Suprapubic skin (tissue), 4 donors: Measurements from ENCODE around the gene PHRF1. TPM values are rescaled to one million over a fixed set of nuclear protein-coding genes. Genes with fewer than 3 reads are reported as not detected.

Experiments
- DNase-seq, 2 donors: peaks; one replicate each; pipeline ENCODE4 v3.0.0-alpha.2; 2019; ENCODE audit warnings: low spot score in 2 of 2
- H3K27ac ChIP-seq: fragments of 200-600 bp; sonication (generic); one replicate; pipeline ENCODE4 v1.5.1; 2019
- H3K27me3 ChIP-seq: fragments of 200-600 bp; sonication (generic); one replicate; pipeline ENCODE4 v1.5.1; 2019
- H3K36me3 ChIP-seq: fragments of 200-600 bp; sonication (generic); one replicate; pipeline ENCODE4 v1.5.1; 2019
- H3K4me1 ChIP-seq: fragments of 200-600 bp; sonication (generic); one replicate; pipeline ENCODE4 v1.5.1; 2019
- H3K4me3 ChIP-seq: fragments of 200-600 bp; sonication (generic); one replicate; pipeline ENCODE4 v1.5.1; 2019; ENCODE audit warnings: mild to moderate bottlenecking
- H3K9me3 ChIP-seq: fragments of 200-600 bp; sonication (generic); one replicate; pipeline ENCODE4 v1.5.1; 2019
- EP300 ChIP-seq: sonication (generic); formaldehyde crosslinking; IDR thresholded peaks from one replicate; pipeline ENCODE4 v1.6.1; 2017; ENCODE audit warnings: antibody characterized with exemption
- POLR2A ChIP-seq, 2 donors: fragments of 450-650 bp; IDR thresholded peaks; one replicate each; pipeline ENCODE4 v1.6.1; 2017; ENCODE audit warnings: antibody characterized with exemption in 2 of 2, mild to moderate bottlenecking in 2 of 2, moderate library complexity in 2 of 2
- POLR2AphosphoS5 ChIP-seq, 3 donors: sonication (generic); formaldehyde crosslinking; IDR thresholded peaks; one replicate each; pipeline ENCODE4 v1.6.1; 2017; ENCODE audit warnings: antibody characterized with exemption in 3 of 3
- WGBS: methylation state at CpG from one replicate; pipeline ENCODE4 v1.1.5; 2018; 5-methylcytosine and 5-hydroxymethylcytosine counted together
- total RNA-seq, 4 donors: library from RNA; depleted of rRNA; stranded (reverse); fragments of >200 nt; gene quantifications; one replicate each; pipeline ENCODE4 v1.1.0, GENCODE V29; 2016
- TF ChIP-seq, protein P1 (sequence below), 2 donors: fragments of 200-600 bp in 1 of 2; fragments of 450-650 bp in 1 of 2; sonication (generic) in 1 of 2; IDR thresholded peaks; one replicate each; pipeline ENCODE4 v1.5.1; 2016 to 2019; ENCODE audit warnings: antibody characterized with exemption in 2 of 2, mild to moderate bottlenecking in 1 of 2, moderate library complexity in 1 of 2

Gene PHRF1
- total RNA-seq, 4 donors from 2014 or later = 27.9 to 55.6 (median 42.0) TPM

- no peak overlapping the region for H3K4me3 ChIP-seq
- H3K27me3 ChIP-seq = no peaks in the 10 kb centered on the region
- no peaks in the 10 kb centered on the region for H3K9me3 ChIP-seq
- peak in 1 of 2 donors; percentile 55 for DNase-seq
- TF ChIP-seq, protein P1, sequence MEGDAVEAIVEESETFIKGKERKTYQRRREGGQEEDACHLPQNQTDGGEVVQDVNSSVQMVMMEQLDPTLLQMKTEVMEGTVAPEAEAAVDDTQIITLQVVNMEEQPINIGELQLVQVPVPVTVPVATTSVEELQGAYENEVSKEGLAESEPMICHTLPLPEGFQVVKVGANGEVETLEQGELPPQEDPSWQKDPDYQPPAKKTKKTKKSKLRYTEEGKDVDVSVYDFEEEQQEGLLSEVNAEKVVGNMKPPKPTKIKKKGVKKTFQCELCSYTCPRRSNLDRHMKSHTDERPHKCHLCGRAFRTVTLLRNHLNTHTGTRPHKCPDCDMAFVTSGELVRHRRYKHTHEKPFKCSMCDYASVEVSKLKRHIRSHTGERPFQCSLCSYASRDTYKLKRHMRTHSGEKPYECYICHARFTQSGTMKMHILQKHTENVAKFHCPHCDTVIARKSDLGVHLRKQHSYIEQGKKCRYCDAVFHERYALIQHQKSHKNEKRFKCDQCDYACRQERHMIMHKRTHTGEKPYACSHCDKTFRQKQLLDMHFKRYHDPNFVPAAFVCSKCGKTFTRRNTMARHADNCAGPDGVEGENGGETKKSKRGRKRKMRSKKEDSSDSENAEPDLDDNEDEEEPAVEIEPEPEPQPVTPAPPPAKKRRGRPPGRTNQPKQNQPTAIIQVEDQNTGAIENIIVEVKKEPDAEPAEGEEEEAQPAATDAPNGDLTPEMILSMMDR (IDR thresholded peaks at IDR 0.05) = no peak
- TF ChIP-seq EP300 = no peak
- TF ChIP-seq POLR2A (IDR thresholded peaks at IDR 0.05) = no peak
- TF ChIP-seq POLR2AphosphoS5 (IDR thresholded peaks at IDR 0.05) = no peak
- H3K27ac ChIP-seq = no peak overlapping the region
- WGBS = 93% methylated on average over 20 of the region's 20 CpGs
- H3K36me3 ChIP-seq = peaks cover 1% of the 10 kb centered on the region
- peaks cover 37% of the 10 kb centered on the region for H3K4me1 ChIP-seq
Observed at GRCh38 chr11:538431-539051, 37.7 kb upstream of the PHRF1 start.

DNA sequence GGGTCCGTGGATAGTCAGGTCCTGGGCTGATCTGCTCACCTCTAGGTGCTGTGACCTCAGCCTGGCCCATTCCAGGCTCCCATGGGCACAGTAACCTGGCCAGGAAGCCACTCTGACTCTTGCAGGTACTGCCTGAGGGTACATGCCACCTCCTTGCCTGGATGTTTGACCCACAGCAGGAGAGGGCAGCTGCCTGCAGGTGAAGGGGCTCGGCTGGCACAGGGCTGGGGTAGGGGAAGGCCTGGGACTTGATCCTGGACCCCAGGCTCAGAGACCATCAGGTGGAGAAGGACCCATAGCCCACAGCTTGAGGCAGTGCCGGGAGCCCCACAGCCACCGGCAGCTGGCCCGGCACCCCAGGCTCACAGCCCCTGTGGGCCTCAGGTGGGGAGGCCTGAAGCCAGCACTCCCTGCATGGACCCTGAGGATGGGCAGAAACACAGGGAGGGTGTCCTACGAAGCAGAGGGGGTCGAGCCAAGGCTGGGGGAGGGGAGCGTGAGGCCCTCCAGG, 36.2 kb upstream of the PHRF1 start:
- DNase-seq = no peak

GRCh38 chr11:540583-541432, 35.5 kb upstream of the PHRF1 start:
- H3K4me3 ChIP-seq = no peak overlapping the region
- no peaks in the 10 kb centered on the region for H3K36me3 ChIP-seq
- H3K27ac ChIP-seq = no peak overlapping the region
- peak in 1 of 2 donors; percentile 55 for DNase-seq
- 91% methylated on average over 23 of the region's 23 CpGs for WGBS
- H3K27me3 ChIP-seq = no peaks in the 10 kb centered on the region
- peaks cover 22% of the 10 kb centered on the region for H3K4me1 ChIP-seq
- no peak for TF ChIP-seq EP300
- H3K9me3 ChIP-seq = no peaks in the 10 kb centered on the region

More for the DNA sequence above, 36.2 kb upstream of the PHRF1 start:
- Histone ChIP-seq H3K27ac (no peak overlapping the region), H3K4me3 (no peak overlapping the region), H3K36me3 (no peaks in the 10 kb centered on the region), H3K27me3 (no peaks in the 10 kb centered on the region), H3K4me1 (peaks cover 24% of the 10 kb centered on the region), H3K9me3 (no peaks in the 10 kb centered on the region)
- TF ChIP-seq, protein P1 (IDR thresholded peaks at IDR 0.05) = no peak
- TF ChIP-seq POLR2AphosphoS5 (IDR thresholded peaks at IDR 0.05) (no peak), POLR2A (IDR thresholded peaks at IDR 0.05) (no peak), EP300 (no peak)
- WGBS = 100% methylated on average over 1 of the region's 8 CpGs

- H3K4me1 ChIP-seq = peaks cover 16% of the 10 kb centered on the region
- no peak overlapping the region for H3K4me3 ChIP-seq
- no peaks in the 10 kb centered on the region for H3K27me3 ChIP-seq
- TF ChIP-seq EP300 = no peak
- no peaks in the 10 kb centered on the region for H3K9me3 ChIP-seq
- no peaks in the 10 kb centered on the region for H3K36me3 ChIP-seq
- no peak overlapping the region for H3K27ac ChIP-seq
- 93% methylated on average over 14 of the region's 20 CpGs for WGBS
- DNase-seq = peak in 1 of 2 donors; percentile 59
Observed at GRCh38 chr11:541433-541885, 34.8 kb upstream of the PHRF1 start.

DNA sequence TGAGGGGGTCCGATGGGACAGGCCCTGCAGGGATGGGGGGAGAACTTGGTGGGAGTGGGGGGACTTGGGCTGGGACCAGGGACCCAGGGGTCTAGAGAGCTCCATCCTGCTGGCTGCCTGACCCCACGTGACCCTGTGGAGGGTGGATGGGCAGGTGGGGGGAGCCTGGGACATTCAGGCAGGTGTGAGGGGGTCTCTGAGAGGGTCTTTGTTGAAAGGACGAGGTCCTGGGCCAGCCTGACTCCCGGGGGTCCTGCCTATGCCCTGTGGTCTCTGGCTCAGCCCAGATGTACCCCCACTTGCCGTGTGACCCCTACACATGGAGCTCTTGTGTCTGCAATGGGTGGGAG, 31.5 kb upstream of the PHRF1 start:
- no peaks in the 10 kb centered on the region for H3K9me3 ChIP-seq
- TF ChIP-seq, protein P1 (IDR thresholded peaks at IDR 0.05) = no peak
- TF ChIP-seq POLR2AphosphoS5 (IDR thresholded peaks at IDR 0.05) (no peak), POLR2A (IDR thresholded peaks at IDR 0.05) (no peak), EP300 (no peak)
- H3K27ac ChIP-seq = no peak overlapping the region
- no peak overlapping the region for H3K4me3 ChIP-seq
- H3K4me1 ChIP-seq = no peaks in the 10 kb centered on the region
- H3K27me3 ChIP-seq = no peaks in the 10 kb centered on the region
- WGBS = 84% methylated on average over 4 of the region's 5 CpGs
- no peak for DNase-seq
- no peaks in the 10 kb centered on the region for H3K36me3 ChIP-seq

DNA sequence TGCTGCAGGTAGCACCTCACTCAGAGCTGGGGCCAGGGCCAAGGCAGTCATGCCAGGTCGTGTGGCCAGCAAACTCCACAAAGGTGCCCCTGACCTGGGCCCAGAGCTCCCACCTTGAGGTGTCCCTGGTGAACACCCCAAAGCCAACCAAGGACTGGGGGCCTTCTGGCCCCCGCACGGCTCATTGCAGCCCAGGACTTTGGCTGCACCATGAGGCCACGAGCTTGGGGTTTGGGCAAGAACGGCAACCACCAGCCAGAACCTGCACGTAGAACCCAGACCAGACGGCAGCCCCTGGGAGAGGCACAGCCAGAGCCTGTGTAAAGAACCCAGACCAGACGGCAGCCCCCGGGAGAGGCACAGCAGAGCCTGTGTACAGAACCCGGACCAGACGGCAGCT, 31.1 kb upstream of the PHRF1 start:
- no peaks in the 10 kb centered on the region for H3K27me3 ChIP-seq
- H3K27ac ChIP-seq = no peak overlapping the region
- TF ChIP-seq POLR2A (IDR thresholded peaks at IDR 0.05) (no peak), POLR2AphosphoS5 (IDR thresholded peaks at IDR 0.05) (no peak), EP300 (no peak)
- TF ChIP-seq, protein P1 (IDR thresholded peaks at IDR 0.05) = no peak
- H3K4me3 ChIP-seq = no peak overlapping the region
- no peaks in the 10 kb centered on the region for H3K9me3 ChIP-seq
- no peak for DNase-seq
- H3K4me1 ChIP-seq = no peaks in the 10 kb centered on the region
- no peaks in the 10 kb centered on the region for H3K36me3 ChIP-seq
- 84% methylated on average over 8 of the region's 11 CpGs for WGBS
